OCI-LY1 (cell line): ENCODE results near the gene FBXL17.

Source experiments
- EZH2 ChIP-seq: fragments of 200-600 bp; sonication (generic), shearing (Covaris generic); IDR thresholded peaks from 2 replicates; pipeline ENCODE4 v1.8.0; 2017; ENCODE audit warnings: borderline replicate concordance, mixed run types, mild to moderate bottlenecking, antibody characterized with exemption, low read length, moderate library complexity, mixed read lengths
- TF ChIP-seq, protein P1 (sequence below): fragments of 200-600 bp; sonication (generic), shearing (Covaris generic); IDR thresholded peaks from 2 replicates; pipeline ENCODE4 v1.5.1; 2017; ENCODE audit warnings: mild to moderate bottlenecking, antibody characterized with exemption, low read length, moderate library complexity, mixed read lengths

DNA sequence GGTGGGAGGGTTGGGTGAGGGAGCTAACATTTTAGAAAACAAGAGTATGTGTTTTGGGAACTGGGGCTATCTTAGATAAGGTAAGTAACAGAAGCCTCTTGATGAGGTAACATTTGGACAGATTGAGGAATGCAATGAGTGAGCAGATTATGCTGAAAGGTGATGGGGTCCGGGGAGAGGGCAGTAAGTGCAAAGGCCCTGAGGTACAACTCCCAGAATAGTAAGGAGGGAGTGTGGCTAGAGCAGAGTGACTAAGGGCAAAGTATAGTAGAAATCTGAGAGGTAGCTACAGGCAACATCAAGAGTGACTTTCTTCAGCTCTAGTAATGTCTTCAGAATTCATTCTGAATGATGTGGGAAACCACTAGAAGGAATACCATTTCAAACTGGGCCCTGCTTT is 38.9 kb upstream of the FBXL17 start:
- TF ChIP-seq, protein P1, sequence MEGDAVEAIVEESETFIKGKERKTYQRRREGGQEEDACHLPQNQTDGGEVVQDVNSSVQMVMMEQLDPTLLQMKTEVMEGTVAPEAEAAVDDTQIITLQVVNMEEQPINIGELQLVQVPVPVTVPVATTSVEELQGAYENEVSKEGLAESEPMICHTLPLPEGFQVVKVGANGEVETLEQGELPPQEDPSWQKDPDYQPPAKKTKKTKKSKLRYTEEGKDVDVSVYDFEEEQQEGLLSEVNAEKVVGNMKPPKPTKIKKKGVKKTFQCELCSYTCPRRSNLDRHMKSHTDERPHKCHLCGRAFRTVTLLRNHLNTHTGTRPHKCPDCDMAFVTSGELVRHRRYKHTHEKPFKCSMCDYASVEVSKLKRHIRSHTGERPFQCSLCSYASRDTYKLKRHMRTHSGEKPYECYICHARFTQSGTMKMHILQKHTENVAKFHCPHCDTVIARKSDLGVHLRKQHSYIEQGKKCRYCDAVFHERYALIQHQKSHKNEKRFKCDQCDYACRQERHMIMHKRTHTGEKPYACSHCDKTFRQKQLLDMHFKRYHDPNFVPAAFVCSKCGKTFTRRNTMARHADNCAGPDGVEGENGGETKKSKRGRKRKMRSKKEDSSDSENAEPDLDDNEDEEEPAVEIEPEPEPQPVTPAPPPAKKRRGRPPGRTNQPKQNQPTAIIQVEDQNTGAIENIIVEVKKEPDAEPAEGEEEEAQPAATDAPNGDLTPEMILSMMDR: no peak
- no peak for TF ChIP-seq EZH2
